COR-L47 (cell line): ENCODE results near the gene ZNF91.
"Not testable (repeated sequence)": the region's sequence is repeated elsewhere in the genome, so short reads cannot be mapped to it uniquely, and the experiment has no call there.

Experiments used
- DNase-seq: peaks from one replicate; lab custom pipeline; 2025; lab: John Stamatoyannopoulos, UW

The ZNF91 gene

DNA sequence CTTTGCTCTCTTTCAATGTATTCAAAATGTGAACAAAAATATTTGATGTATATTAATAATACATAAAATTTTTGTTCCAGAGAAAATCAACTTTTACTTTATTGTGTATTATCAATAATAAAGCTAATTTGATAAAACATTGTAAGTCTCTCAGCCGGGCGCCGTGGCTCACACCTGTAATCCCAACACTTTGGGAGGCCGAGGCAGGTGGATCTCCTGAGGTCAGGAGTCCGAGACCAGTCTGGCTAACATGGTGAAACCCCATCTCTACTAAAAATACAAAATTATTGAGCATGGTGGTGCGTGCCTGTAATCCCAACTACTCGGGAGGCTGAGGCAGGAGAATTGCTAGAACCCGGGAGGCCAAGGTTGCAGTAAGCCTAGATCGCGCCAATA is 449 bp upstream of the ZNF91 start:
- not testable (repeated sequence) for DNase-seq

DNA sequence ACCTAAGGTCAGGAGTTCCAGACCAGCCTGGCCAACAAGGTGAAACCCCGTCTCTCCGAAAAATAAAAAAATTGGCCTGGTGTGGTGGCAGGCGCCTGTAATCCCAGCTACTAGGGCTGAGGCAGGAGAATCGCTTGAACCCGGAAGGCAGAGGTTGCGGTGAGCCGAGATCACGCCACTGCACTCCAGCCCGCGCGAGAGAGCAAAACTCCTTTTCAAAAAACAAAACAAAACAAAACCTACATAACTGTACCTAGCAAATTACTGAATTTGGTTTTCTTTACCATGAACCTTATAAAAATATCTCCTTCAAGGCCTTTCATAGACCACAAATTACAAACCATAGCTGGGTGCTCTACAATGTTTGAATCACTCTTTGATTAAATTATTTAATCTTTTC is 760 bp downstream of the ZNF91 start:
- no peak for DNase-seq

DNA sequence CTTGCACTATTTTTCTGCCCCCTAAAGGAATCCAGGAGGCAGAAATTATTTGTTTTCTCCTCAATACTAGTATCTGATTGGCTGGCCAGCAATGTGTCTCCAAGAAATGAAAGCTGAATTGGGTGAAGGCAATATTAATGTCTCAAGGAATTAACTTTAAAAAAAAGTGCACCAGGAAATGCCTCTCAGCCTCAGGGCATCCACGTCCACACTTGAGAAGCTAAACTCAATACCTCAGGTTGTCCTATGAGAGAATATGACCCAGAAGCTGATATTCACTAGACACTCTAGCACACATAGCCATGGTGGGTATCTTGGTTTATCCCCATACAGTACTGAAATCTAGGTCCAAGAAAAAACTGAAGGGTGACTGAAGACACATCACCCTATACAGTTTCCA is 2.1 kb downstream of the ZNF91 start:
- DNase-seq, result no peak

DNA sequence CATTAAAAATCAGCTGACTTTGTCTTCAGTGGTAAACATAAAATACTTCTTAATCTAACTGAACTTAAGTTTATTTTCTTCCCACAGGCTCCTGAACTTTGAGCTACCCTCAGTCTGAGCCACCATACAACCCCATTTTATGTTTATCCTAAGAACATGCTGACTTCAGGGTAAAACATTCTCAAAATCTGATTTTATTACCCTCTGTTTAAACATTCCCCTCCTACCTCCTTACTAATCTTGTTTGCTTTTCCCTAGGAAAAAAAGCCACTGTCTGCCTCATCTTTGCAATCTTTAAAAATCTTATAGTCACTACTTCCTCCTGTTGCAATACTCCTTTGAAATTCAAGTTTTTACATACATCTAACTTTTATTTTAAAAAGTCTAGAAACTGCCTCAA is 4.0 kb downstream of the ZNF91 start:
- DNase-seq, result no peak

DNA sequence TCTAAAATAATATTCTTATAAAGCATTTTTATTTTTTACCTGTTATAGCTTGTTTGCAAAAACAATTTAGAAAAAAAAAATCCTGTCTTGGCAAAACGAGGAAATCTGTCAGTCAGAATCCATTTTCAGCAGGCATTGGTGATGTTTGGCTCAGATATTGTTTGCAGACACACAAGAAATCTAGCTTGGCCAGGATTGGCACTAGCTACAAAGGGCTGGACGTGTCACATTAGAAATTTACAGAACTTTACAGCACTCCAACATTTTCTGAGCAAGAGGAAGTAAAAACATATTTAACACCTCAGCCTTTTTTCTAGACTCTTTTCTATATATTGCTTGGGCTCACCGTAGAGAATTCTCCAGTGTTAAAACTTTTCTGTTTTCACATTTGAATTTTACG is 9.9 kb downstream of the ZNF91 start:
- no peak for DNase-seq

DNA sequence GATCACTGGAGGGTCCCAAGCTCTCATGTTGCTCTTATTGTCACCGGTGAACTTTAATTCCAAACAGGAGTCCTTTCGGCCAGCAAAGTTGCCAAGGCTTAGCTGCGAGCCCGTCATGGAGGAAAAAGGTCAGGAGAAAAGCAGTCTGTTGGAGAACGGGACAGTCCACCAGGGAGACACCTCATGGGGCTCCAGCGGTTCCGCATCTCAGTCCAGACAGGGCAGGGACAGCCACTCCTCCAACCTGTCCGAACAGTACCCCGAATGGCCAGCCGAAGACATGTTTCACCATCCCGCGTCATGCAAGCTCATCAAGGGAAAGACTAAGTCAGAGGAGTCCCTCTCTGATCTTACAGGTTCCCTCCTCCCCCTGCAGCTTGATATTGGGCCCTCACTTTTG is 10.4 kb downstream of the ZNF91 start:
- DNase-seq, result no peak

DNA sequence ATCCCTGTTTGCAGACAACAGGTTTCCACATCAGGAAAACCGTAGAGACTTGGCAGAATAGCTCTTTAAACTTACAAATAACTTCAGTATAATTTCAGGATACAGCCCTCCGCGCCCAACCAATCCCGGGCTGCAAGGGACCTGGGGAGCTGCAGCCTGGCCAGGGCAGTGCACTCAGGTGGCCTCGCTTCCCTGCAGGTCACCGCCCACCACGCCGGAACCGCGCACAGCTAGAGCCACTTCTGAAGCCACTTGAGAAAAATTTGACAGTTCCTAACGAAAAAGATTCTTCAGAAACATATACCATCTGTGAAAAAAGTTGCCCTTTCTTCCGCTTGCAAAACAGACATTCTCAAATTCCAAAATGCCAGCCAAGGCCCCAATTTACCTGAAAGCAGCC is 11.1 kb downstream of the ZNF91 start:
- DNase-seq, result no peak

DNA sequence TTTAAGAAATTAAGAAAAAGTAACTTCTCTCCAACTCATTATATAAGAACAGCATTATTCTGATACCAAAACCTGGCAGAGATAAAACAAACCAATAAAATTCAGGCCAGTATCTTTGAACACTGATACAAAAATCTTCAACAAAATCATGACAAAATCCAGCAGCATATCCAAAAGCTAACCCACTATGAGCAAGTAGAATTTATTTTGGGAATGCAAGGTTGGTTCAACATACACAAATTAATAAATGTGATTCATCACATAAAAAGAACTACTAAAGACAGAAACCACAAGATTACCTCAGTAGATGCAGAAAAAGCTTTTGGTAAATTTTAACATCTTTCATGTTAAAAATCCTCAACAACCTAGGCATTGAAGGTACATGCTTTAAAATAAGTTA is 12.3 kb downstream of the ZNF91 start:
- no peak for DNase-seq

DNA sequence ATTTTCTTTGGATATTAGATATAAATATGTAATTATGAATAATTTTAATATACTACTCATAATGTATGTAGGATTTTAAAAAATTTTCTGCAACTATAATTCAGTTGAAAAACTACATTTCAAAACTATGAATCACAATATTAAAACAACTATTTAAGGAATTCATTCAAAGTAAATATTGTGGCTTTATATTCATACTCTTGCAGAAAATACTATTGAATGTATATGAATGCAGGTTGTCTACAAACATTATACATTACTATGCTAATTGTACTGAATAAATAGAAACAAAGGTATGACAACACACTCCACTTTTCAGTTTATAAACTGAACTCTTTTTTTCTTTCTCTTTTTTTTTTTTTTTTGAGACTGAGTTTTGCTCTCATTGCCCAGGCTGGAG is 14.2 kb downstream of the ZNF91 start:
- DNase-seq, result no peak

DNA sequence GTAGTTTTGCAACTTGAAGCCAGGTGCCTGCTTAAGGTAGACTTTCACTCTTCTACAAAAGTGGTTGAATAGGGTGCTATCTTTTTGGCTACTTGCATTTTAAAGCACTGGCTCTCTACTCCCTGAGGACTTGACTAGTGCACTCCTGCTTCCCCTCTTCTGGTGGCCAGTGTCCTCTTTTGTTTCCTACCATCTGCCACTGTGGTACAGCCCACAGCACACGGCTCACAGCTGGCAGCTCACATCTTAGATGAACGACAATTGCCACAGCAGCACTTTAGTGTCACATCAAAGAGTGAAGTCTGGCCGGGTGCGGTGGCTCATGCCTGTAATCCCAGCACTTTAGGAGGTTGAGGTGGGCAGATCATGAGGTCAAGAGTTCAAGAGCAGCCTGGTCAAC is 15.6 kb downstream of the ZNF91 start:
- DNase-seq, result not testable (repeated sequence)

DNA sequence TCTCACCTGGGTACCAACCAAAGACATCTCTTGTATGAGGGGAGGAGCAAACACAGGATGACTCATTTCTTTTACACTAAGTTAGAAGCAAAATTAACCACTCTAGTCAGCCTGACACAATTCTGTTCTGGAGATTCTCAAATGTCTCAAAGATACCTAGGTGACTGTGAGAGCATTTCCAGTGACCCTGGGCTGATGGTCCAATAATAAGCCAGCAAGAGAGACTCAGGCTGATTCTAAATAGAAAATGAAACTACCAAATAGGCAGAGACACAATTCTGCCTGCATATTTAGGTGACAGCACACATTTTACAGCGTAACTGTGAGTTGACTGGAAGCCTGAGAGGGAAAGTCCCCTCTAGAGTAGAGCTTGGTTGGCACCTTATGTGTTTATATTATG is 16.3 kb downstream of the ZNF91 start:
- no peak for DNase-seq

DNA sequence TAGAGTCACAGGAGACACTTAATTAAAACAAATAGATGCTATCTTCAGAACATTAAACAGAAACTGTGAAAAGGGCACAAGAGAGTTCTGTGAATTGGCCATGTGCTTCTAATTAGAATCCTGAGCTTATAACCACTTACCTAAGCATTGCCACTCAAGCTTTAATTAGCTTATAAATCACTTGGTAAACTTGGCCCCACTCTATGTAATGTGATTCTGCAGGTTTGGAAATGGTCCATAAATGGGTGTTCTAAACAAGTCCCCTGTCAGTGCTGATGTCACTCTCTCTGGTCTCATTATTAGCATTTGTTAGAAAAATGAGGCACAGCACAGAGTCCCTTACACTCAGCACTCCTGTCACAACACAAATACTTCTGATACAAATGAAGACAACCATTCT is 18.0 kb downstream of the ZNF91 start:
- DNase-seq, result no peak

DNA sequence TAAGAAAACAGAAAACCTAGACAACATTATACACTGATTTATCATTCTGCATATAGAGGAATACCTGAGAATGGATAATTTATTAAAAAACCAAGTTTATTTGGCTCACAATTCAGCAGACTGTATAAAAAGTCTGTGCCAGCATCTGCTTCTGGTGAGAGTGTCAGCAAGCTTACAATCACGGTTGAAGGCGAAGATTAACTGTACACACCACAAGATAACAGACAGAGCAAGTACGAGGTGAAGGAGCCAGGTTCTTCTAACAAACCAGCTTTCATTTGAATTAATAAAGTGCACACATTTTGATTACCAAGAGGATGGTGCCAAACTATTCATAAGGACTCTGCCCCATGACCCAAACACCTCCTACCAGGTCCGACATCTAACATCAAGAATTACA is 28.8 kb downstream of the ZNF91 start:
- DNase-seq, result no peak

DNA sequence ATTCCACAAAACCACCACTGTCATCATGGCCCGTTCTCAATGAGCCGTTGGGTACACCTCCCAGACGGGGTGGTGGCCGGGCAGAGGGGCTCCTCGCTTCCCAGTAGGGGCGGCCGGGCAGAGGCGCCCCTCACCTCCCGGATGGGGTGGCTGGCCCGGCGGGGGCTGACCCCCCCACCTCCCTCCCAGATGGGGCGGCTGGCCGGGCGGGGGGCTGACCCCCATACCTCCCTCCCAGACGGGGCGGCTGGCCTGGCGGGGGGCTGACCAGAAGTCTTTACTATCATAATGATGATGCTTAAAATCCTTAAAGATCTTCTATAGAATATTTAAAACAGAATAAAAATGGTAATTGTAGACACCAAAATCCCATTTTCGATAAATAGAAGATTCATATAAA is 29.2 kb downstream of the ZNF91 start:
- not testable (repeated sequence) for DNase-seq

DNA sequence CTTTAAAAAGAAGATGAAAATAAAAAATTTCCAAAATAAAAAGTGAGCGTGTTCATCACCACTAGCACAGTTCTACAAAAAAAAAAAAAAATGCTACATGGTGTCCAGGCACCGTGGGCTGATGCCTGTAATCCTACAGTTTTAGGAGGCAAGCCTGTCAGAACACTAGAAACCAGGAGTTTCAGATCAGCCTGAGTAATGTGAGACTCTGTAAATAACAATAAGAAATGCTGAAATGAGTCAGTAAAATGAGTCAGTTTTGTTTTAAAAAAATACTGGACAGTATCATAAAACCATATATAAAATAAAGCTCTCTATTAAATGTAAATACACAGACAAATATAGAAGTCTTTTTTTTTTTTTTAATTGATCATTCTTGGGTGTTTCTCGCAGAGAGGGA is 30.0 kb downstream of the ZNF91 start:
- no peak for DNase-seq

DNA sequence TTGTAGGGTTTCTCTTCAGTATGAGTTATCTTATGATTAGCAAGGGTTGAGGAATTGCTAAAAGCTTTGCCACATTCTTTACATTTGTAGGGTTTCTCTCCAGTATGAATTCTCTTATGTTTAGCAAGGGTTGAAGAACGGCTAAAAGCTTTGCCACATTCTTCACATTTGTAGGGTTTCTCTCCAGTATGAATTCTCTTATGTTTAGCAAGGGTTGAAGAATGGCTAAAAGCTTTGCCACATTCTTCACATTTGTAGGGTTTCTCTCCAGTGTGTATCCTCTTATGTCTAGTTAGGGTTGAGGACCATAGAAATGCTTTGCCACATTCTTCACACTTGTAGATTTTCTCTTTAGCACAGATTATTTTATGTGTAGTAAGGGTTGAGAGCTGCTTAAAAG is 33.4 kb downstream of the ZNF91 start:
- not testable (repeated sequence) for DNase-seq

DNA sequence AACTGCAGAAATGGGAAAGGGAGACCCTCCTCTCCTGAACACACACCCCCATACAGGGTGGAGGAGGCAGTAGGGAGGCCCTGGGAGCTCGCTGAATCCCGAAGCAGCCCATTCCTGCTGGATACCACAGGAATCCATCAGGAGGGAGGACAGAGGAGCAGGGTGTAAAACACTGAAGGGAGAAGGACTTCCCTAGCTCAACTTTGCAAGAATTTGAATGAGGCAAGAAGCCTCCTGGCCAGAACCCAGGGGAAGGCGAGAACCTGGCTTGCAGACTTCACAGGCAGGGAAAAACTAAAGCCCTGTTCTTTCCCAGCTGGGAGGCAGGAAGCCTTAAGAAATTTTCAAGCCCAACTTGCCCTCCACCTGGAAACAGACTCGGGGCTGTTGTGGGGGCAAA is 43.5 kb downstream of the ZNF91 start:
- DNase-seq, result no peak

DNA sequence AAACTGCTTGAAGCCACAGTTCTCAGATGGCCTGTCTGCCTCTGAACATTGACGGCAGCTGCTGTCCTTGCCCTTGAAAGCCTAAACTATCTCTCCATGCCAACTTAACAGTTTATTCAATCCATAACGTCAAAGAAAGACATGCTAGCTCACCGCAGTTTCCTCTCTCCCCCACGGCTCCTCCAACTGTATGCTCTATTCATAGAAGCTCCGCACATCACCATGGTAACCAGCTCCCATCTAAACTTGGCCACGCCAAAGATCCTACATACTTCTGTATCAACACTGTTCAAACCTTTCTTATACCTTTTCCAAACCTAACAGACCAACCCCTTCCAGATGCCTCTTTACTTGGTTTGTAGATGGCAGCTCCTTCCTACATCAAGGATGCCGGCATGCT is 48.6 kb downstream of the ZNF91 start:
- no peak for DNase-seq

DNA sequence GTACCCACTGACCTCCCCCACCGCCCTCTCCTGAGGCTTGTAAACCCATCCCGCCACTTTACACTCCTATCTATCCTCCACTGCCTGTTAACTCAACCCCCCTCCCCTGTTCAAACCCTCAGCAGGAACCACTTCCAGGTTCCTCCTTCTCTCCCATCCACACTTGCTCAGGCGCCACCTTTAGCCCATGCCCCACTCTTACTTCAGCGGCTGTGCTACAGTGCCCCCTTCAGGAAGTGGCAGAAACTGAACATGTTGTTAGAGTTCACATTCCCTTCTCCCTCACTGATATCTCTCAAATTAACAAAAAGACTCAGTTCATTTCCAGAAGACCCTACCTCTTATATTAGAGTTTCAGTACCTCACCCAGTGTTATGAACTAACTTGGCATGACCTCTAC is 49.4 kb downstream of the ZNF91 start:
- no peak for DNase-seq

DNA sequence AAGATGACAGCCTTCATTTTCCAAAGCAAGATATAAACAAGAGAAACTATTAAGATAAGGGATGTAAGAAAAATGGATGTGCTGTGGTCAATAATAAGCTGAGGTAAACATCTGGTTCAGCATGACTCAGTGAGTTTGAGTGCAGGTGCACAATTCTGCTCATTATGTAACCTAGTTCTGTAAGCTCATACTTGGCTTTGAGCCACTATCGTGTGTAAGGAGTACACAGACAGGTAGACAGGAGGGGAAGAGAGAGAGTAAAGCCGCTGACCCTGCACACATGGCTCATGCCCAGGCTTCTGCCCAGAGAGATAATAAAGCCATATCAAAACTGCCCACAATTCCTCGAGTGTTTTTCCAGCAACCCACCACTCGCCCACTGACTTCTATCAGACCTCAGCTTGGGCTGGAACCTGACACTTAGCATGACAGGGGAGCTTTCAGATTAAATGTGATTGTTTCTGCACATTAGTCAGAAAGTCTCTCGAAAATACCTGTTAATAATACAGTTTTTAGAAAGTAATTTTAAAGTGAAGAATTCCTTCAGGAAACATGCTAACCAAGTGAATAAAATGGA is 51.7 kb downstream of the ZNF91 start:
- no peak for DNase-seq

DNA sequence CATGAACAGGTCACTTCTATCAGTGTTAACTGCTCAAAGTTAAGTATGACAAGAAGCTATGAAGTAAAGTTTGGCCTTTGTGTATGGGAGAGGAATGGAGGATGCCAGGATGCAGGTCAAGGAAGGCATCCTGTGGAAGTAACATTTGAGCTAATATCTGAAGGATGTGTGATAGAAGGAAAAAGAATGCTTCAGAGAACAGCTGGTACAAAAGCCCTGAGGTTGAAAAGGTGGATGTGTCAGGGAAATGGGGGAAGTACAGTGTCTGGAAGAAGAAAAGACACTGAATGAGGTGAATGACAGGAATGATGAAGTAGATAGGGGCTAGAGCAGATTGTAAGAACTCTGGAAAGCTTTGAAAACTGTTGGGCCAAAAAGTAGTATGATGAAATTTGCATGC is 67.1 kb downstream of the ZNF91 start:
- DNase-seq, result no peak

DNA sequence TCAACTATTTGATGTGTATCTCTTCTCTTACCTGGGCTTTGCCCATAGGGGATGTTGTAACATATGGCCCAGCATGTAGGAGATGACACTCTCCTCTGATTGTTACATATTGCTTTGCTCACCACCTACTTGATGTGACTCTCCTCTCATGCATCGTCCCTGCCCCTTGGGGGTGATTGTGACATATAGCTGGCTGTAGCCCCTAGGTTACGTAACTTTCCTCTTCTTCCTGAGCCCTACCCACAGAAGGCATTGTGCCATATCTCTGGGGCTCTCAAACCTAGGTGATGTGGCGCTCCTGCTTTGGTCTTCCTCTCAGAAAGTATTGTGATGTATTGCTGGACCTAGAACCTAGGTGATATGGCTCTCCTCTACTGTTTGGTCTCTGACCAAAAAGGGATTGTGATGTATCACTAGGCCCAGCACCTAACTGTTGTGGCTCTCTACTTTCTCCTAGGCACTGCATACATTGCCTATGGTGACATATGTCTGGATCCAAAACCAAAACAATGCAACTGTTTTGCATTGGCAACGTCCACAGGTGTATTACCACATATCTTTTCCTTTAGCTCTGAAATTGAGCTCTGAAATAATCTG is 73.2 kb downstream of the ZNF91 start:
- no peak for DNase-seq

DNA sequence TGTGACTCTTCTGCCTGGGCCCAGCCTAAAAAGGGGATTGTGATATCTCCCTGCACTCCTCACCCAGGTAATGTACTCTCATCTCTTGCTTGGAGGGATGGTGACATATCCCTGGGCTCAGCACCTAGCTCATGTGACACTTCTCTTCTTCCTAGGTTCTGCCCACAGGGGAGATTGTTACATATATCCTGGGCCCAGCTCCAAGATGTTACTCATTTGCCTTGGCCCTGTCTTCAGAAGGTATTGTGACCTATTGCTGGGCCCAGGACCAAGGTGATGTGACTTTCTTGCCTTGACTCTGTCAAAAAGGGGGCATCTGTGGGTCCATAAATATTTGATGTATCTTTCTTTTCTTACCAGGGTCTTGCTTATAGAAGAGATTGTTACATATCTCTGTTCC is 73.9 kb downstream of the ZNF91 start:
- not testable (repeated sequence) for DNase-seq

DNA sequence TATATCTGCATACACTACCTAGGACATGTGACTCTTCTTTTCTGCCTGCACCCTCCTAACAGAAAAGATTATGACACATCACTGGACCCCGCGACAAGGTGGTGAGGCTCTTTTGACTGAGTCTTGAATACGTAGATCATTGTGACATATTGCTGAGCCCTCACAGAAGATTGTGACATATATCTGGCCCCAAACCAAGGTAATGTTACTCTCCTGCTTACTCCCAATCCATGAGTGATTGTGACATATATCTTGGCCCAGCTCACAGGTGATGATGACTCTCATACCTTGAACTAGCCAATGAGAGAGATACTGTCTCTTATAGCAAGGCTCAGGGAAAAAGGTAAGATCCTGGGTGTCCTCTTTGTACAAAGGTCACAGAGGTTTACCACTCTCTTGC is 75.7 kb downstream of the ZNF91 start:
- not testable (repeated sequence) for DNase-seq

DNA sequence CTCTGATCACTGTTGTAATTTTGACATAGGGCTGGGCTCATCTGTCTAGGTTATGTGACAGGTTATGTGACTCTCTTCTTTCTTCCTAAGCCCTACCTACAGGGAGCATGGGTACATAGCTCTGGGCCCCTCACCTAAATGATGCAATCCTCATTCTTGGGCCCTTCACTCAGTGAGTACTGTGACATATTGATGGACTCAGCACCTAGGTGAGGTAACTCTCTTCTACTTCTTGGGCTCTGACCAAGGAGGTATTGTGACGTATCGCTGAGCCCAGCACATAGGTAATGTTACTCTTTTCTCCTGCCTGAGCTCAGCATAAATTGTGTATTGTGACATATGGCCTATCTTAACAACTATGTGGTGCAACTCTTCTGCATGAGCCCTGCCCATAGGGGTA is 76.3 kb downstream of the ZNF91 start:
- DNase-seq, result not testable (repeated sequence)
